ENCODE results near the gene SLC47A2. TPM values are rescaled to one million over a fixed set of nuclear protein-coding genes. Genes with fewer than 3 reads are reported as not detected.

Gene SLC47A2
- total RNA-seq, 2 donors from 2014 or later: 0.16 to 0.25 TPM

DNA sequence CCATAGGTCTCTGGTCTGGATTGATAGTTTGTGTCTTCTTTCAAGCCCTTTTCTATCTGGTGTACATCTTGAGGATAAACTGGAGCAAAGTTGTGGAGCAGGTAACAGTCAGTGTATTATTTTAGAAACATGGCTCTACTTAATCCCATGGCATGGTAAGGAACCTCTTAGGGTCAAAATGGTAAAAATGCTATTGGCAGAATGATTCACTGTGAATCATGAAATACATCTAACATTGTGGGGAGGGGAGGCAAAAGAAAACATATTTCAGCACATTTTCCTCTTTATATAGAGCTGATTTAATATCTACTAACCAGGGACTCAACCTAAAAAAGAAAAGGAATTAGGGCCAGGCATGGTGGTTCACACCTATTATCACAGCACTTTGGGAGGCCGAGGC, 85.7 kb downstream of the SLC47A2 start:
- Histone ChIP-seq H3K9ac (ENCODE audit: low read depth in 2 of 2, low read length in 2 of 2) (no peak overlapping the region), H3K9me3 (no peaks in the 10 kb centered on the region), H3K27me3 (no peaks in the 10 kb centered on the region), H3K4me3 (no peak overlapping the region), H3K4me1 (no peaks in the 10 kb centered on the region), H3K36me3 (no peaks in the 10 kb centered on the region), H3K27ac (no peak overlapping the region)
- intact Hi-C loops (cut with DNase I): no loop called here
- TF ChIP-seq, protein P1, sequence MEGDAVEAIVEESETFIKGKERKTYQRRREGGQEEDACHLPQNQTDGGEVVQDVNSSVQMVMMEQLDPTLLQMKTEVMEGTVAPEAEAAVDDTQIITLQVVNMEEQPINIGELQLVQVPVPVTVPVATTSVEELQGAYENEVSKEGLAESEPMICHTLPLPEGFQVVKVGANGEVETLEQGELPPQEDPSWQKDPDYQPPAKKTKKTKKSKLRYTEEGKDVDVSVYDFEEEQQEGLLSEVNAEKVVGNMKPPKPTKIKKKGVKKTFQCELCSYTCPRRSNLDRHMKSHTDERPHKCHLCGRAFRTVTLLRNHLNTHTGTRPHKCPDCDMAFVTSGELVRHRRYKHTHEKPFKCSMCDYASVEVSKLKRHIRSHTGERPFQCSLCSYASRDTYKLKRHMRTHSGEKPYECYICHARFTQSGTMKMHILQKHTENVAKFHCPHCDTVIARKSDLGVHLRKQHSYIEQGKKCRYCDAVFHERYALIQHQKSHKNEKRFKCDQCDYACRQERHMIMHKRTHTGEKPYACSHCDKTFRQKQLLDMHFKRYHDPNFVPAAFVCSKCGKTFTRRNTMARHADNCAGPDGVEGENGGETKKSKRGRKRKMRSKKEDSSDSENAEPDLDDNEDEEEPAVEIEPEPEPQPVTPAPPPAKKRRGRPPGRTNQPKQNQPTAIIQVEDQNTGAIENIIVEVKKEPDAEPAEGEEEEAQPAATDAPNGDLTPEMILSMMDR (IDR thresholded peaks at IDR 0.05): no peak
- no peak for DNase-seq

DNA sequence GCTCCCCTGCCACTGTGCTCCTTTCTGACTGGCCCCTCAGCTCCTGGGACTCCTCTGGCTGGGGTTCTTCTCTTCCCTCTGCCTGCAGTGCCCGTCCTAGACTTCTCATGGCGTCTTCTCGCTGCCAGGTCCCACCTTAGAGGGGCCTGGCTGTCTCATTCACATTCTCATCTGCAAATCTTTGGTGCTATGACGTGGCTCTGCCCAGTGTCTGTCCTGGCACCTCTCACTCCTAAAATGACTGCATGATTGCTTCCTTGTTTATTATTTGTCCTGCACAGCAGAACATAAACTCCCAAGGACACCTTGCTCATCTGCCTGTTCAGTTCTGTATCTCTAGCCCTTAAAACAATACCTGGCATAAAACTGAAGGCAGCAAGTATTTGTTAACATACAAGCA, 86.3 kb downstream of the SLC47A2 start:
- no peaks in the 10 kb centered on the region for H3K9me3 ChIP-seq
- H3K27ac ChIP-seq: no peak overlapping the region
- intact Hi-C loops (cut with DNase I): no loop called here

DNA sequence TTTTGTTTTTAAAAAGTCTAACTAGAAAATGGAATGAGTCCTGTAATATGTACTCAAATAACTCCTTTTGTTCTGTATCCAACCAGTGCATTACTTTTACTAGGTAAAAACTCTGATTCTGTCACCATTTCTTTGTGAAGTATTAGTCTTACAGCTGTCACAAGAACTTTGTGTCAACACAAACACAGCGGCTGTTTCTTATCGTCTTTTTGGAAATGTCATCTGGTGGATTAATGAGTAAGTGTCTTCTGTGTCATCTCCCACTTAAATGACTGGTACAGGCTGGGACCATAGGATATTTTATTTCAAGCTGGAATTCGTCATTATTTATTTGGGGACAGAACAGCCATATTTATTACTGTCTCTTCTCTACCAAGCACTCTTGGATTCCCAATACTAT, 86.9 kb downstream of the SLC47A2 start:
- no peaks in the 10 kb centered on the region for H3K4me1 ChIP-seq
- intact Hi-C loops (cut with DNase I): no loop called here
- H3K9me3 ChIP-seq: no peaks in the 10 kb centered on the region
- no peaks in the 10 kb centered on the region for H3K36me3 ChIP-seq
- no peaks in the 10 kb centered on the region for H3K27me3 ChIP-seq
- TF ChIP-seq, protein P1 (IDR thresholded peaks at IDR 0.05): no peak
- no peak overlapping the region for H3K4me3 ChIP-seq
- DNase-seq: no peak
- no peak overlapping the region for H3K9ac ChIP-seq (ENCODE audit: low read depth in 2 of 2, low read length in 2 of 2)
- no peak overlapping the region for H3K27ac ChIP-seq

More for the DNA sequence above, 86.3 kb downstream of the SLC47A2 start:
- H3K4me1 ChIP-seq: no peaks in the 10 kb centered on the region
- no peak overlapping the region for H3K4me3 ChIP-seq
- no peaks in the 10 kb centered on the region for H3K27me3 ChIP-seq
- TF ChIP-seq, protein P1 (IDR thresholded peaks at IDR 0.05): no peak
- no peak overlapping the region for H3K9ac ChIP-seq (ENCODE audit: low read depth in 2 of 2, low read length in 2 of 2)
- H3K36me3 ChIP-seq: no peaks in the 10 kb centered on the region
- no peak for DNase-seq

Other genes starting within 250 kb of the SLC47A2 start
- 1 to 10 TPM in 1 of 2 donors, under 1 TPM in 1; 0.37 to 1.0 TPM for gene SLC47A1, start 182.7 kb downstream of the SLC47A2 start, total RNA-seq
- gene ALDH3A2, start 67.8 kb downstream of the SLC47A2 start, total RNA-seq: 100 to 1,000 TPM; 115 to 144 TPM
- 1 to 10 TPM; 3.7 to 6.6 TPM for gene ALDH3A1, start 31.7 kb upstream of the SLC47A2 start, total RNA-seq
- gene ULK2, start 151.4 kb upstream of the SLC47A2 start, total RNA-seq: 1 to 10 TPM; 3.5 to 7.0 TPM

Data from colonic mucosa (tissue), 4 donors.